MM.1S (cell line): ENCODE results near the gene NUP85.

Source experiments
- EZH2 ChIP-seq: fragments of 300-600 bp; sonication (generic); optimal IDR thresholded peaks from 2 replicates; pipeline ENCODE3; 2017; ENCODE audit warnings: low read depth, mild to moderate bottlenecking, antibody characterized with exemption, low read length, mixed read lengths
- TF ChIP-seq, protein P1 (sequence below): fragments of 300-600 bp; sonication (generic); IDR thresholded peaks from 2 replicates; pipeline ENCODE4 v1.5.1; 2016; ENCODE audit warnings: antibody characterized with exemption, low read length, mixed read lengths

DNA sequence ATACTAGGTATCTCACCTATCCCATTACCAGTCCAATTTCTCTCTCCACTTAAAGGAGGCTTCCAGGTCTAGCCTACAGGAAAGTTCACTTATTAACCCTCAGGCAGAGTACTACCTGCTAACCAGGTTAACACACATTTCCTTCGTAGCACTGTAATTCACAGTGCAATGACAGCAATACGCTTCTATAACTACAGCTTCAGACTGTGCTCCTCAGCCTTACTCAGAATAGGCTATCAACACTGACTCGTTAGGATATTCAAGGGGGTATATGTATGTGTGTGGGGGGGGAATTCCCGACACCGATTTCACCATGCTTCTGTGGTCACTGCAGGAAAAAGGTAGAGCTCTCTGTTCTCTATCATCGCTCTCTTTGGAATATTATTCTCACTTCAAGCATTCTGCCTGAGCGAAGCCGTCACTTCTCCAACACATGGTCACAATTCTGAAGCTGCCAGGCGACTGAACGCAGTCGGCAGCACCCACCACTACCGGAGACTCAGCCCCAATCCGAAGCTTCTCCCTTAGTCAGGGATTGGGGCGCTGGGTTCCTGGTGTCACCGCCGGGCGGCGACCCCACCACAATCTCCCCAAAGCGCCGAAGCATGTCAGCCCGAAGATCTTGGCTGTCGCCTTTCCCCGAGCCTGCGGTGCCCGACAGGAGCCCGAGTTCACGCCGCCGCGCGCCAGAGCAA is 55.3 kb downstream of the NUP85 start:
- TF ChIP-seq, protein P1, sequence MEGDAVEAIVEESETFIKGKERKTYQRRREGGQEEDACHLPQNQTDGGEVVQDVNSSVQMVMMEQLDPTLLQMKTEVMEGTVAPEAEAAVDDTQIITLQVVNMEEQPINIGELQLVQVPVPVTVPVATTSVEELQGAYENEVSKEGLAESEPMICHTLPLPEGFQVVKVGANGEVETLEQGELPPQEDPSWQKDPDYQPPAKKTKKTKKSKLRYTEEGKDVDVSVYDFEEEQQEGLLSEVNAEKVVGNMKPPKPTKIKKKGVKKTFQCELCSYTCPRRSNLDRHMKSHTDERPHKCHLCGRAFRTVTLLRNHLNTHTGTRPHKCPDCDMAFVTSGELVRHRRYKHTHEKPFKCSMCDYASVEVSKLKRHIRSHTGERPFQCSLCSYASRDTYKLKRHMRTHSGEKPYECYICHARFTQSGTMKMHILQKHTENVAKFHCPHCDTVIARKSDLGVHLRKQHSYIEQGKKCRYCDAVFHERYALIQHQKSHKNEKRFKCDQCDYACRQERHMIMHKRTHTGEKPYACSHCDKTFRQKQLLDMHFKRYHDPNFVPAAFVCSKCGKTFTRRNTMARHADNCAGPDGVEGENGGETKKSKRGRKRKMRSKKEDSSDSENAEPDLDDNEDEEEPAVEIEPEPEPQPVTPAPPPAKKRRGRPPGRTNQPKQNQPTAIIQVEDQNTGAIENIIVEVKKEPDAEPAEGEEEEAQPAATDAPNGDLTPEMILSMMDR = peak; percentile 17
- TF ChIP-seq EZH2 = no peak
